HEK293 (cell line): ENCODE results near the gene NLRP6.
A peak's percentile ranks its signal among the peaks of the same experiment; 100 is the strongest.
"Not testable (repeated sequence)": the region's sequence is repeated elsewhere in the genome, so short reads cannot be mapped to it uniquely, and the experiment has no call there.

Source experiments
- CTCF ChIA-PET: fragments of 350-600 bp; formaldehyde crosslinking; extraction: SDS; loops from one replicate; lab custom pipeline; 2021; ENCODE audit warnings: antibody characterized with exemption; lab: Yijun Ruan, JAX
- POLR2A ChIA-PET: fragments of 300-600 bp; formaldehyde crosslinking; extraction: SDS; loops from one replicate; lab custom pipeline; 2020; ENCODE audit warnings: antibody characterized with exemption, inconsistent platforms; lab: Yijun Ruan, JAX
- H3K27ac ChIP-seq: fragments of 200-500 bp; sonication (Bioruptor generic); 2 replicates; pipeline ENCODE4 v1.5.1; 2014; ENCODE audit warnings: low read depth, low read length, control low read depth, inconsistent platforms; ENCODE audit errors: extremely low read depth
- H3K36me3 ChIP-seq, 2 experiments: fragments of 200-500 bp in 1 of 2; sonication (Bioruptor generic) in 1 of 2; 1 replicate in 1 of 2; 2 replicates in 1 of 2; pipeline ENCODE4 v1.5.1; 2014 to 2017; ENCODE audit warnings: inconsistent platforms in 2 of 2, low read length in 2 of 2; ENCODE audit not compliant: control insufficient read depth in 2 of 2, insufficient read depth in 1 of 2
- H3K4me1 ChIP-seq: fragments of 200-500 bp; sonication (Bioruptor generic); 2 replicates; pipeline ENCODE4 v1.5.1; 2014; ENCODE audit warnings: mild to moderate bottlenecking, low read length, inconsistent platforms; ENCODE audit not compliant: control insufficient read depth, insufficient read depth
- H3K4me3 ChIP-seq: 2 replicates; pipeline ENCODE4 v1.5.1; 2011; ENCODE audit warnings: low read depth, mild to moderate bottlenecking, control low read depth, low read length, moderate library complexity
- H3K9me3 ChIP-seq: fragments of 200-500 bp; sonication (Bioruptor generic); 2 replicates; pipeline ENCODE4 v1.5.1; 2014; ENCODE audit warnings: low read depth, low read length, inconsistent platforms; ENCODE audit not compliant: control insufficient read depth, insufficient read depth
- PRDM1 ChIP-seq: fragments of 450-650 bp; formaldehyde crosslinking; IDR thresholded peaks from 2 replicates; pipeline ENCODE4; 2016; ENCODE audit warnings: missing biosample characterization, missing genetic modification characterization
- SP2 ChIP-seq: fragments of 450-650 bp; formaldehyde crosslinking; IDR thresholded peaks from 2 replicates; pipeline ENCODE4 v1.5.1; 2016; ENCODE audit warnings: missing biosample characterization, missing genetic modification characterization
- SP7 ChIP-seq: fragments of 450-650 bp; formaldehyde crosslinking; IDR thresholded peaks from 2 replicates; pipeline ENCODE4 v1.5.1; 2016; ENCODE audit warnings: missing biosample characterization, missing genetic modification characterization
- ZFP69B ChIP-seq: fragments of 450-650 bp; formaldehyde crosslinking; IDR thresholded peaks from 2 replicates; pipeline ENCODE4 v1.5.1; 2016; ENCODE audit warnings: missing biosample characterization, missing genetic modification characterization
- ZNF112 ChIP-seq: fragments of 450-650 bp; formaldehyde crosslinking; IDR thresholded peaks from 2 replicates; pipeline ENCODE4 v1.5.0; 2017; ENCODE audit warnings: missing biosample characterization, missing genetic modification characterization
- ZNF560 ChIP-seq: fragments of 450-650 bp; formaldehyde crosslinking; IDR thresholded peaks from 2 replicates; pipeline ENCODE4 v1.5.1; 2017; ENCODE audit warnings: missing biosample characterization, missing genetic modification characterization, borderline replicate concordance
- ZNF776 ChIP-seq: fragments of 450-650 bp; formaldehyde crosslinking; IDR thresholded peaks from 2 replicates; pipeline ENCODE4 v1.5.0; 2017; ENCODE audit warnings: missing biosample characterization, missing genetic modification characterization, borderline replicate concordance
- ZXDB ChIP-seq: fragments of 450-650 bp; formaldehyde crosslinking; IDR thresholded peaks from 2 replicates; pipeline ENCODE4 v1.5.1; 2016; ENCODE audit warnings: missing biosample characterization, missing genetic modification characterization
- TF ChIP-seq, protein P1 (sequence below): fragments of 450-650 bp; formaldehyde crosslinking; IDR thresholded peaks from 2 replicates; pipeline ENCODE4 v1.5.1; 2016; ENCODE audit warnings: missing biosample characterization, missing genetic modification characterization, low read depth
- TF ChIP-seq, protein P2 (sequence below): fragments of 450-650 bp; formaldehyde crosslinking; IDR thresholded peaks from 2 replicates; pipeline ENCODE4 v1.5.1; 2016; ENCODE audit warnings: missing biosample characterization, missing genetic modification characterization
- TF ChIP-seq, protein P3 (sequence below): fragments of 450-650 bp; formaldehyde crosslinking; IDR thresholded peaks from 2 replicates; pipeline ENCODE4 v1.5.1; 2016; ENCODE audit warnings: missing biosample characterization, missing genetic modification characterization
- TF ChIP-seq, protein P4 (sequence below): fragments of 450-650 bp; formaldehyde crosslinking; IDR thresholded peaks from 2 replicates; pipeline ENCODE4 v1.5.1; 2016; ENCODE audit warnings: missing biosample characterization, missing genetic modification characterization

NLRP6 gene

DNA sequence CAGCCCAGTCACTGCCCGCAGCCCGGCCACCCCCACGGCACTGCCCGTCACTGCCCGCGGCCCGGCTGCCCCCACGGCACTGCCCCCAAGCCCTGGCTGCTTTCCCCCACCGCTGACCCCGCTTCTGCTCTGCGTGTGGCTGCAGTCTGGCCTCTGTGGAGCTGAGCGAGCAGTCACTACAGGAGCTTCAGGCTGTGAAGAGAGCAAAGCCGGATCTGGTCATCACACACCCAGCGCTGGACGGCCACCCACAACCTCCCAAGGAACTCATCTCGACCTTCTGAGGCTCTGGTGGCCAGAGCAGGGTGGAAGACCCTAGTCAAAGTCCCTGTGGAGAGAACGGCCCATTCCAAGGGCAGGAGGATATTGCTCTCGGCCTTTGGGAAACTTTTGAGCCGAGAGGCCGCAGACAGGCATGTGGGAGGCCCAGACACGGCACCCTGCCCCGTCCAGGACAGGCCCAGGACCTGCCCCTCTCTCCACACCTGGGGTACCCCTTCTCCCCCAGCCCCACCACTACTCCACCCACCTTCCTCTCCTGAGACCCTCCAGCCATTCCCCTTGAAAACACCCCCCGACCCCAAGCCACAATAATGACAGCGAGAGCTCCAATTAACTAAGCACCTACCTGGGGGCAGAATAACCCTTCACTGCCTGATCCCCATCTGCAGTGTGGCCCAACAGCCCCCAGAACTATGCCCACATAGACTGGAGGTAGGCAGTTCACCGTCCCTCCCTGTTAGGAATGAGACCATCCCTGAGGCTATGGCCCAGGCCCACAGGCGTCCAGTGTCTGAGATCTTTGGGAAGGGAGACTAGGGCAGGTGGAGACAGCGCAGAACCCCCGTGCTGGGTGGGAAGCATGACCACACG is 7.0 kb downstream of the NLRP6 start (continued):
- TF ChIP-seq, protein P1, sequence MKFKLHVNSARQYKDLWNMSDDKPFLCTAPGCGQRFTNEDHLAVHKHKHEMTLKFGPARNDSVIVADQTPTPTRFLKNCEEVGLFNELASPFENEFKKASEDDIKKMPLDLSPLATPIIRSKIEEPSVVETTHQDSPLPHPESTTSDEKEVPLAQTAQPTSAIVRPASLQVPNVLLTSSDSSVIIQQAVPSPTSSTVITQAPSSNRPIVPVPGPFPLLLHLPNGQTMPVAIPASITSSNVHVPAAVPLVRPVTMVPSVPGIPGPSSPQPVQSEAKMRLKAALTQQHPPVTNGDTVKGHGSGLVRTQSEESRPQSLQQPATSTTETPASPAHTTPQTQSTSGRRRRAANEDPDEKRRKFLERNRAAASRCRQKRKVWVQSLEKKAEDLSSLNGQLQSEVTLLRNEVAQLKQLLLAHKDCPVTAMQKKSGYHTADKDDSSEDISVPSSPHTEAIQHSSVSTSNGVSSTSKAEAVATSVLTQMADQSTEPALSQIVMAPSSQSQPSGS (tag by site-specific recombination): no peak
- TF ChIP-seq ZNF560: no peak
- TF ChIP-seq, all 188 proteins: peak for 0

DNA sequence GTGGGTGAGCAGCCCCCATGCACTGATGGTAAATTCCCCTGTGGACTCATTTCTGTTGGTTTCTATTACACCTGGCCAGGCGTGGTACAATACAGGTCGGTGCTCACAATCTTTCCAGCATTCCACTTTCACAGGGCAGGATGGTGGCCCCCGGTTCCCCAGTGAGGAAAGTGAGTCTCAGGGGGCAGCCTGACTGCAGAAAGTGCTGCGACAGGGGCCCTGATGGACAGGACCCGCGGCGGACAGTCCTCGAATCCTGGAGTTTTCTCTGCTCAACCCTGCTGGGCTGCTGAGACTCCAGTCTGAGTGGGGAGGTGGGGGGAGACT is 7.7 kb downstream of the NLRP6 start:
- TF ChIP-seq, protein P1 (tag by site-specific recombination): no peak
- TF ChIP-seq SP7 (tag by site-specific recombination) (no peak), PRDM1 (tag by site-specific recombination) (0 out of 2 replicates have a peak, but pooled peaks have one; percentile 19), ZNF776 (no peak)
- TF ChIP-seq, protein P2, sequence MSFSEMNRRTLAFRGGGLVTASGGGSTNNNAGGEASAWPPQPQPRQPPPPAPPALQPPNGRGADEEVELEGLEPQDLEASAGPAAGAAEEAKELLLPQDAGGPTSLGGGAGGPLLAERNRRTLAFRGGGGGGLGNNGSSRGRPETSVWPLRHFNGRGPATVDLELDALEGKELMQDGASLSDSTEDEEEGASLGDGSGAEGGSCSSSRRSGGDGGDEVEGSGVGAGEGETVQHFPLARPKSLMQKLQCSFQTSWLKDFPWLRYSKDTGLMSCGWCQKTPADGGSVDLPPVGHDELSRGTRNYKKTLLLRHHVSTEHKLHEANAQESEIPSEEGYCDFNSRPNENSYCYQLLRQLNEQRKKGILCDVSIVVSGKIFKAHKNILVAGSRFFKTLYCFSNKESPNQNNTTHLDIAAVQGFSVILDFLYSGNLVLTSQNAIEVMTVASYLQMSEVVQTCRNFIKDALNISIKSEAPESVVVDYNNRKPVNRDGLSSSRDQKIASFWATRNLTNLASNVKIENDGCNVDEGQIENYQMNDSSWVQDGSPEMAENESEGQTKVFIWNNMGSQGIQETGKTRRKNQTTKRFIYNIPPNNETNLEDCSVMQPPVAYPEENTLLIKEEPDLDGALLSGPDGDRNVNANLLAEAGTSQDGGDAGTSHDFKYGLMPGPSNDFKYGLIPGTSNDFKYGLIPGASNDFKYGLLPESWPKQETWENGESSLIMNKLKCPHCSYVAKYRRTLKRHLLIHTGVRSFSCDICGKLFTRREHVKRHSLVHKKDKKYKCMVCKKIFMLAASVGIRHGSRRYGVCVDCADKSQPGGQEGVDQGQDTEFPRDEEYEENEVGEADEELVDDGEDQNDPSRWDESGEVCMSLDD (tag by site-specific recombination): no peak
- no peak overlapping the region for H3K4me3 ChIP-seq
- H3K4me1 ChIP-seq: no peaks in the 10 kb centered on the region
- CTCF ChIA-PET: interaction anchor here (1.0 kb wide), 1 partner anchor 35 kb away, joined by 3 read pairs; no protein-coding TSS in a partner anchor
- H3K9me3 ChIP-seq: no peaks in the 10 kb centered on the region
- no peak overlapping the region for H3K27ac ChIP-seq
- peaks cover 0 to 1% of the 10 kb centered on the region in 2 experiments; a peak in 1 of 3 replicates for H3K36me3 ChIP-seq
- POLR2A ChIA-PET: no interaction called here

DNA sequence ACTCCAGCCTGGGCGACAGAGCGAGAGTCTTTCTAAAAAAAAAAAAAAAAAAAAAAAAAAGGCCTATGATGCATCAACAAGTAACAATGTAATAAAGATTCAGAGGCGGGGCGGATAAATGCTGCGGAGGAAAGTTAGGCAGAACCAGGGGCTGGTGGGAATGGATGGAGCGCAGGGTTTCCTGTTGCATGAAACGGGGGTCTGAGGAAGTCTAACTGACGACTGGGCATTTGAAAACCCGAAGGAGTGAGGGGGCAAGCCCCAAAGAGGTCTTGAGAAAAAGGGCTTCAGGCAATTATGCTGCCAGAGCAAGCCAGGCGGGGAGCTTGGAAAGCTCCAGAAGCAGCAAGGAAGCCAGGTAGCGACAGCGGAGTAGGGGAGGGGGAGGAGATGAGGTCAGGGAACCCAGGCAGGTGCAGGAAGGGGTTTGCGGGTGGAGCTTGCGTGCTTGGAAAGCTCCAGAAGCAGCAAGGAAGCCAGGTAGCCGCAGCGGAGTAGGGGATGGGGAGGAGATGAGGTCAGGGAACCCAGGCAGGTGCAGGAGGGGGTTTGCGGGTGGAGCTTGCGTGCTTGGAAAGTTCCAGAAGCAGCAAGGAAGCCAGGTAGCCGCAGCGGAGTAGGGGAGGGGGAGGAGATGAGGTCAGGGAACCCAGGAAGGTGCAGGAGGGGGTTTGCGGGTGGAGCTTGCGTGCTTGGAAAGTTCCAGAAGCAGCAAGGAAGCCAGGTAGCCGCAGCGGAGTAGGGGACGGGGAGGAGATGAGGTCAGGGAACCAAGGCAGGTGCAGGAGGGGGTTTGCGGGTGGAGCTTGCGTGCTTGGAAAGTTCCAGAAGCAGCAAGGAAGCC is 9.0 kb downstream of the NLRP6 start:
- H3K9me3 ChIP-seq, POLR2A ChIA-PET, H3K36me3 ChIP-seq, H3K27ac ChIP-seq, H3K4me3 ChIP-seq, H3K4me1 ChIP-seq: not testable (repeated sequence)
- CTCF ChIA-PET: interaction anchor here (0.6 to 2.0 kb wide), 3 partner anchors 36 to 163 kb away, joined by 3 to 9 read pairs (median 3); no protein-coding TSS in a partner anchor

DNA sequence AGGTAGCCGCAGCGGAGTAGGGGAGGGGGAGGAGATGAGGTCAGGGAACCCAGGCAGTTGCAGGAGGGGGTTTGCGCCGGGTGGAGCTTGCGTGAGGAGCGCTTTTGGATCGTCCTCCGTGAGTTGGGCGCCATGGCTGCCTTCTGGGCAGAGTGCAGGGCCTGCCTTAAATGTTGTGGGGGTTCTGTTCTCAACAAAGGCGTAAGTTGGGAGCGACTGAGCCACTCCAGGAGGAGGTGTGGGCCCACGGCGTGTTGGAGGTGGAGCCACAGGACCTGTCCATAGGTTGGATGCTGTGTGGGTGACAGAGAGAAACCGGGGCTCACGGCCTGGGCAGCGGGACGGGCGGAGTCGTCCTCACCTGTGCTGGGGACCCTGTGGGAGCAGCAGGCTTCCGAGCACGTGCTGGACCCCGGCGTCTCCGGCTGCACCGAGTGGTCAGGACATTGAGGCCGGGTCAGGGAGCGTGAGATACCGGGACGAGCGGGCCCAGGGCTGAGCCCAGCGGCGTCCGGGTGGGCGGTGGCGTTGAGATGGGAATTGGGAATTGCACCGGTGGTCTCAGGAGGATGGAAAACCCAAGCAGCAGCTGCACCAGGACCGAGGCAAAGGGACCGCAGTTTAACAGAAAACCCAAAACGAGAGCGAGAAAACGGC is 9.7 kb downstream of the NLRP6 start:
- H3K27ac ChIP-seq: no peak overlapping the region

More for the DNA sequence above, 9.7 kb downstream of the NLRP6 start:
- Histone ChIP-seq H3K36me3 (peaks cover 0 to 17% of the 10 kb centered on the region in 2 experiments; a peak in 1 of 3 replicates), H3K4me3 (peak overlapping the region; percentile 45), H3K9me3 (no peaks in the 10 kb centered on the region), H3K4me1 (no peaks in the 10 kb centered on the region)
- CTCF ChIA-PET: interaction anchor here (0.6 to 2.0 kb wide), 2 partner anchors 21 to 37 kb away, joined by 5 to 9 read pairs; no protein-coding TSS in a partner anchor
- POLR2A ChIA-PET: no interaction called here
- TF ChIP-seq, protein P3, sequence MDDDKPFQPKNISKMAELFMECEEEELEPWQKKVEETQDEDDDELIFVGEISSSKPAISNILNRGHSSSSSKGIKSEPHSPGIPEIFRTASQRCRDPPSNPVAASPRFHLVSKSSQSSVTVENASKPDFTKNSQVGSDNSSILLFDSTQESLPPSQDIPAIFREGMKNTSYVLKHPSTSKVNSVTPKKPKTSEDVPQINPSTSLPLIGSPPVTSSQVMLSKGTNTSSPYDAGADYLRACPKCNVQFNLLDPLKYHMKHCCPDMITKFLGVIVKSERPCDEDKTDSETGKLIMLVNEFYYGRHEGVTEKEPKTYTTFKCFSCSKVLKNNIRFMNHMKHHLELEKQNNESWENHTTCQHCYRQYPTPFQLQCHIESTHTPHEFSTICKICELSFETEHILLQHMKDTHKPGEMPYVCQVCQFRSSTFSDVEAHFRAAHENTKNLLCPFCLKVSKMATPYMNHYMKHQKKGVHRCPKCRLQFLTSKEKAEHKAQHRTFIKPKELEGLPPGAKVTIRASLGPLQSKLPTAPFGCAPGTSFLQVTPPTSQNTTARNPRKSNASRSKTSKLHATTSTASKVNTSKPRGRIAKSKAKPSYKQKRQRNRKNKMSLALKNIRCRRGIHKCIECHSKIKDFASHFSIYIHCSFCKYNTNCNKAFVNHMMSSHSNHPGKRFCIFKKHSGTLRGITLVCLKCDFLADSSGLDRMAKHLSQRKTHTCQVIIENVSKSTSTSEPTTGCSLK: no peak
- TF ChIP-seq, protein P4, sequence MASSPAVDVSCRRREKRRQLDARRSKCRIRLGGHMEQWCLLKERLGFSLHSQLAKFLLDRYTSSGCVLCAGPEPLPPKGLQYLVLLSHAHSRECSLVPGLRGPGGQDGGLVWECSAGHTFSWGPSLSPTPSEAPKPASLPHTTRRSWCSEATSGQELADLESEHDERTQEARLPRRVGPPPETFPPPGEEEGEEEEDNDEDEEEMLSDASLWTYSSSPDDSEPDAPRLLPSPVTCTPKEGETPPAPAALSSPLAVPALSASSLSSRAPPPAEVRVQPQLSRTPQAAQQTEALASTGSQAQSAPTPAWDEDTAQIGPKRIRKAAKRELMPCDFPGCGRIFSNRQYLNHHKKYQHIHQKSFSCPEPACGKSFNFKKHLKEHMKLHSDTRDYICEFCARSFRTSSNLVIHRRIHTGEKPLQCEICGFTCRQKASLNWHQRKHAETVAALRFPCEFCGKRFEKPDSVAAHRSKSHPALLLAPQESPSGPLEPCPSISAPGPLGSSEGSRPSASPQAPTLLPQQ (tag by site-specific recombination): 0 out of 2 replicates have a peak, but pooled peaks have one; percentile 17
- TF ChIP-seq ZFP69B (tag by site-specific recombination) (0 out of 2 replicates have a peak, but pooled peaks have one; percentile 46), ZXDB (no peak), ZNF112 (tag by site-specific recombination) (no peak), SP2 (0 out of 2 replicates have a peak, but pooled peaks have one; percentile 8)
